Renal cortex interstitium (tissue), 11 donors: Measurements from ENCODE around the gene ARID3B. TPM values are rescaled to one million over a fixed set of nuclear protein-coding genes. Genes with fewer than 3 reads are reported as not detected.

Experiments
- DNase-seq, 11 donors: peaks; one replicate each; pipeline ENCODE4 v3.0.0-alpha.2; 2013; ENCODE audit warnings: low read depth in 9 of 11, low spot score in 4 of 11; ENCODE audit errors: extremely low read depth in 1 of 11
- polyA plus RNA-seq, 3 donors: library from polyadenylated mRNA; unstranded; fragments of 120-200 nt; gene quantifications; one replicate each; pipeline ENCODE4 v1.2.1, GENCODE V29; 2013; ENCODE audit not compliant: insufficient read length in 3 of 3

ARID3B gene
- polyA plus RNA-seq, 3 donors = 13.5 to 17.7 (median 17.1) TPM

GRCh38 chr15:74614744-74615507, 73.9 kb downstream of the ARID3B start:
- peak in 10 of 11 donors; percentile 13 to 78 (median 68) for DNase-seq

GRCh38 chr15:74615508-74616365, 74.7 kb downstream of the ARID3B start, which contains the start of gene CLK3:
Gene CLK3 (plus strand): TSS chr15:74615836. CDS start chr15:74619197, 3,361 bp downstream.
- peak; percentile 85 to 96 (median 93) for DNase-seq

GRCh38 chr15:74616366-74616939, 75.4 kb downstream of the ARID3B start:
- peak in 6 of 11 donors; percentile 5 to 56 (median 22) for DNase-seq

GRCh38 chr15:74616996-74617395, 76.0 kb downstream of the ARID3B start:
- no peak for DNase-seq

GRCh38 chr15:74618841-74619596, 78.0 kb downstream of the ARID3B start:
- DNase-seq = no peak

- no peak for DNase-seq
These were observed 79.1 kb downstream of the ARID3B start for GRCh38 chr15:74619916-74620635.

- DNase-seq = peak in 4 of 11 donors; percentile 22 to 48 (median 36)
These were observed 79.9 kb downstream of the ARID3B start for GRCh38 chr15:74620636-74621545.

- DNase-seq = no peak
These were observed 80.5 kb downstream of the ARID3B start for GRCh38 chr15:74621546-74621920.

- DNase-seq = no peak
These were observed 80.9 kb downstream of the ARID3B start for GRCh38 chr15:74621936-74622335.

GRCh38 chr15:74622758-74623157, 81.7 kb downstream of the ARID3B start:
- DNase-seq = no peak

- no peak for DNase-seq
These were observed 83.1 kb downstream of the ARID3B start for GRCh38 chr15:74624020-74624602.

- no peak for DNase-seq
These were observed 84.7 kb downstream of the ARID3B start for GRCh38 chr15:74625693-74626092.

- no peak for DNase-seq
These were observed 85.3 kb downstream of the ARID3B start for GRCh38 chr15:74626336-74626735.

- no peak for DNase-seq
These were observed 86.0 kb downstream of the ARID3B start for GRCh38 chr15:74626752-74627692.

- no peak for DNase-seq
These were observed 86.7 kb downstream of the ARID3B start for GRCh38 chr15:74627766-74628165.

- no peak for DNase-seq
These were observed 87.2 kb downstream of the ARID3B start for GRCh38 chr15:74628199-74628598.
